Measurements from ENCODE around the gene SMIM29. TPM values are rescaled to one million over a fixed set of nuclear protein-coding genes. Genes with fewer than 3 reads are reported as not detected.

SMIM29 gene
- 66.1 and 70.6 TPM in 2 replicates for total RNA-seq (2014; rRNA removed; shearing (Covaris generic))
- 93.1 and 101 TPM in 2 replicates for polyA plus RNA-seq (2015; cell fraction: cytosol; rRNA removed)
- 34.9 and 46.3 TPM in 2 replicates for polyA plus RNA-seq (2015; cell fraction: nucleus; rRNA removed)

- peak; percentile 90 for DNase-seq (ENCODE audit: low read depth)
Observed at GRCh38 chr6:34248727-34249468, at the start of gene SMIM29. SMIM29 (minus strand) TSS chr6:34249006; CDS start chr6:34247791, 1,215 bp downstream.

GRCh38 chr6:34295721-34296120, 46.9 kb upstream of the SMIM29 start:
- peak; percentile 5 for DNase-seq (ENCODE audit: low read depth)

GRCh38 chr6:34292954-34293353, 44.1 kb upstream of the SMIM29 start:
- no peak for DNase-seq (ENCODE audit: low read depth)

- no peak for DNase-seq (ENCODE audit: low read depth)
Observed at GRCh38 chr6:34289137-34289536, 40.3 kb upstream of the SMIM29 start.

GRCh38 chr6:34288581-34288980, 39.8 kb upstream of the SMIM29 start:
- DNase-seq (ENCODE audit: low read depth): no peak

- no peak for DNase-seq (ENCODE audit: low read depth)
Observed at GRCh38 chr6:34285448-34286164, 36.8 kb upstream of the SMIM29 start.

- DNase-seq (ENCODE audit: low read depth): no peak
Observed at GRCh38 chr6:34284563-34285447, 36.0 kb upstream of the SMIM29 start.

- no peak for DNase-seq (ENCODE audit: low read depth)
Observed at GRCh38 chr6:34281702-34282334, 33.0 kb upstream of the SMIM29 start.

- DNase-seq (ENCODE audit: low read depth): no peak
Observed at GRCh38 chr6:34280216-34280615, 31.4 kb upstream of the SMIM29 start.

- no peak for DNase-seq (ENCODE audit: low read depth)
Observed at GRCh38 chr6:34278833-34279232, 30.0 kb upstream of the SMIM29 start.

- no peak for DNase-seq (ENCODE audit: low read depth)
Observed at GRCh38 chr6:34277763-34278112, 28.9 kb upstream of the SMIM29 start.

- no peak for DNase-seq (ENCODE audit: low read depth)
Observed at GRCh38 chr6:34276881-34277762, 28.3 kb upstream of the SMIM29 start.

GRCh38 chr6:34276191-34276590, 27.4 kb upstream of the SMIM29 start:
- no peak for DNase-seq (ENCODE audit: low read depth)

GRCh38 chr6:34275128-34275804, 26.5 kb upstream of the SMIM29 start:
- DNase-seq (ENCODE audit: low read depth): no peak

GRCh38 chr6:34274129-34274528, 25.3 kb upstream of the SMIM29 start:
- no peak for DNase-seq (ENCODE audit: low read depth)

- DNase-seq (ENCODE audit: low read depth): peak; percentile 17
Observed at GRCh38 chr6:34273242-34273805, 24.5 kb upstream of the SMIM29 start.

- DNase-seq (ENCODE audit: low read depth): no peak
Observed at GRCh38 chr6:34272013-34272926, 23.5 kb upstream of the SMIM29 start.

Data from HT1080 (cell line).